ENCODE measurements around the gene FBXO4.

DNA sequence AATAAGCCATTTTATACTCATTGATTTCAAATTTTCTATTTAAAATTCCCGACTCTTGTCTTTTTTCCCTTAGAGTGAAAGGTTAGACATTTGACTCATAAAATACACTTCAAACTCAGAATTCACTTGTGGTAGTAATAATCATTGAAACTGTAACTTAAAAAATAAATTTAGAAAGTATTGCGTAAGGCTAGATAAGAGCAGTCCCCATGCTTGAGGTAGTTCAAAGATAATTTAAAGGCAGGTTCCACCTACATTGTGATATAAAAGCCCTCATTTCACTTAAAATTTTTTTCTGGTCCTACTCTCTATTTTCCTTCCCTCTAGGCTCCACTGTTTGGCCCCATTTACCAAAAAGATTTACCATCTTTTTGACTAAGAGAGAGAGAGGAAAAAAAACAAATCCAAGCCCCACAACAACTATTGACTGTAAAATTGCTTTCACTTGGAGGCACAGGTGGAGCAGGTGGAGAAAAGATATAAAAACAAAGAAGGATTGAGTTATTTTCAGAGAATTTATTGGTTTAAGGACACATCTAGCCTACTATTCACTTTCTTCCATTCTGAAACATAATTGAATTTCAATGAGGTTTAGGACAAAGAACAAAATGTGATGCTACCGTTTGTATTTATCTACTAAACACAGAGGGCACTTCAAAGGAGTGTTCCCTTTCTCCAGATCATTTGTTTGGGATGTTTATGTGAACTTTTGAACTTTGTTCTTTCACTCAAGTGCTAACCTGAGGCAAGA lies 61.0 kb downstream of the FBXO4 start:
- TF ChIP-seq, protein P1, sequence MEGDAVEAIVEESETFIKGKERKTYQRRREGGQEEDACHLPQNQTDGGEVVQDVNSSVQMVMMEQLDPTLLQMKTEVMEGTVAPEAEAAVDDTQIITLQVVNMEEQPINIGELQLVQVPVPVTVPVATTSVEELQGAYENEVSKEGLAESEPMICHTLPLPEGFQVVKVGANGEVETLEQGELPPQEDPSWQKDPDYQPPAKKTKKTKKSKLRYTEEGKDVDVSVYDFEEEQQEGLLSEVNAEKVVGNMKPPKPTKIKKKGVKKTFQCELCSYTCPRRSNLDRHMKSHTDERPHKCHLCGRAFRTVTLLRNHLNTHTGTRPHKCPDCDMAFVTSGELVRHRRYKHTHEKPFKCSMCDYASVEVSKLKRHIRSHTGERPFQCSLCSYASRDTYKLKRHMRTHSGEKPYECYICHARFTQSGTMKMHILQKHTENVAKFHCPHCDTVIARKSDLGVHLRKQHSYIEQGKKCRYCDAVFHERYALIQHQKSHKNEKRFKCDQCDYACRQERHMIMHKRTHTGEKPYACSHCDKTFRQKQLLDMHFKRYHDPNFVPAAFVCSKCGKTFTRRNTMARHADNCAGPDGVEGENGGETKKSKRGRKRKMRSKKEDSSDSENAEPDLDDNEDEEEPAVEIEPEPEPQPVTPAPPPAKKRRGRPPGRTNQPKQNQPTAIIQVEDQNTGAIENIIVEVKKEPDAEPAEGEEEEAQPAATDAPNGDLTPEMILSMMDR (IDR thresholded peaks at IDR 0.05), result no peak
- no peak for TF ChIP-seq POLR2A (IDR thresholded peaks at IDR 0.05)
